ENCODE results near the gene GOLGA6L24.
"Not testable (repeated sequence)": the region's sequence is repeated elsewhere in the genome, so short reads cannot be mapped to it uniquely, and the experiment has no call there.

The GOLGA6L24 gene

GRCh38 chr15:28357984-28358383, at the start of gene GOLGA6L24:
Gene GOLGA6L24, minus strand, starts transcription at chr15:28358084. Its CDS starts 61 bp downstream, at chr15:28358023.
- not testable (repeated sequence) for DNase-seq

GRCh38 chr15:28402774-28403435, 45.0 kb upstream of the GOLGA6L24 start:
- DNase-seq, result not testable (repeated sequence)

- not testable (repeated sequence) for DNase-seq
Measured at GRCh38 chr15:28396022-28396421, 38.1 kb upstream of the GOLGA6L24 start.

GRCh38 chr15:28380053-28380452, 22.2 kb upstream of the GOLGA6L24 start:
- not testable (repeated sequence) for DNase-seq

GRCh38 chr15:28378364-28378763, 20.5 kb upstream of the GOLGA6L24 start, which contains the start of gene GOLGA8F:
Gene GOLGA8F, plus strand, starts transcription at chr15:28378664. Its CDS starts 98 bp downstream, at chr15:28378762.
- DNase-seq, result not testable (repeated sequence)

- not testable (repeated sequence) for DNase-seq
Measured at GRCh38 chr15:28365502-28365901, 7.6 kb upstream of the GOLGA6L24 start.

GRCh38 chr15:28322129-28322588, 35.7 kb downstream of the GOLGA6L24 start, which contains the start of gene HERC2:
Gene HERC2, minus strand, starts transcription at chr15:28322179. Its CDS starts 746 bp downstream, at chr15:28321433.
- DNase-seq, result not testable (repeated sequence)

GRCh38 chr15:28321358-28322078, 36.4 kb downstream of the GOLGA6L24 start:
- DNase-seq, result not testable (repeated sequence)

- DNase-seq, result not testable (repeated sequence)
Measured at GRCh38 chr15:28319725-28320124, 38.2 kb downstream of the GOLGA6L24 start.

- DNase-seq, result not testable (repeated sequence)
Measured at GRCh38 chr15:28318828-28319227, 39.1 kb downstream of the GOLGA6L24 start.

GRCh38 chr15:28318122-28318521, 39.8 kb downstream of the GOLGA6L24 start:
- not testable (repeated sequence) for DNase-seq

GRCh38 chr15:28316958-28317357, 40.9 kb downstream of the GOLGA6L24 start:
- DNase-seq, result not testable (repeated sequence)

- not testable (repeated sequence) for DNase-seq
Measured at GRCh38 chr15:28310454-28310853, 47.4 kb downstream of the GOLGA6L24 start.

GRCh38 chr15:28308718-28309117, 49.2 kb downstream of the GOLGA6L24 start:
- DNase-seq, result not testable (repeated sequence)
